ENCODE measurements around the gene OR1N2. TPM values are rescaled to one million over a fixed set of nuclear protein-coding genes. Genes with fewer than 3 reads are reported as not detected.

The OR1N2 gene
- total RNA-seq, 1 experiment from 2014 or later: not detected

GRCh38 chr9:122510502-122510901 is 42.4 kb upstream of the OR1N2 start, which contains the start of gene OR1J2:
Gene OR1J2 (plus strand): TSS chr9:122510802. CDS start chr9:122510802, 0 bp downstream.
- no peak within 1 kb of the TSS for H2BK5ac ChIP-seq (ENCODE audit: insufficient read length, low read length)
- no peak for TF ChIP-seq CTCF (conservative IDR thresholded peaks at IDR 0.05)
- H3K79me2 ChIP-seq (ENCODE audit: insufficient read depth, low read length): no peaks in the 10 kb centered on the region
- no peaks in the 10 kb centered on the region for H4K20me1 ChIP-seq (ENCODE audit: control insufficient read depth, insufficient read depth, insufficient read length)
- peaks cover 49 to 70% of the 10 kb centered on the region in 2 experiments for H3K9me3 Mint-ChIP-seq
- no peak within 1 kb of the TSS for H2BK20ac ChIP-seq (ENCODE audit: low read depth, low read length, poor library complexity, severe bottlenecking)
- no peak within 1 kb of the TSS for H3K4me3 Mint-ChIP-seq
- no peak within 1 kb of the TSS for H3K23ac ChIP-seq (ENCODE audit: insufficient read length, low read depth, low read length)
- peaks cover 36% of the 10 kb centered on the region for H3K9me3 ChIP-seq (ENCODE audit: control insufficient read depth, low read depth, low read length)
- H3K79me1 ChIP-seq (ENCODE audit: insufficient read depth, low read depth, low read length, poor library complexity, severe bottlenecking): no peaks in the 10 kb centered on the region
- no peak within 1 kb of the TSS for H3K14ac ChIP-seq (ENCODE audit: insufficient read depth, low read length)
- no peak within 1 kb of the TSS for H2BK15ac ChIP-seq (ENCODE audit: low read depth, low read length)
- DNase-seq: no peak
- H2BK12ac ChIP-seq (ENCODE audit: insufficient read length, low read depth, low read length): no peak within 1 kb of the TSS
- H3K4me2 ChIP-seq (ENCODE audit: insufficient read depth, insufficient read length, low read length): no peak within 1 kb of the TSS
- no peak within 1 kb of the TSS for H3T11ph ChIP-seq (ENCODE audit: low read length)
- no peak within 1 kb of the TSS for H3K9ac ChIP-seq (ENCODE audit: extremely low read depth, insufficient read length, low read length)
- no peak within 1 kb of the TSS for H2AFZ ChIP-seq (ENCODE audit: low read length)
- no CpG with 5 or more reads among the region's 6 CpGs for WGBS (ENCODE audit: extremely low coverage, insufficient read length, low lambda C conversion rate)
- H3K27me3 Mint-ChIP-seq (ENCODE audit: low read depth): no peaks in the 10 kb centered on the region; the same call in 1 of the 2 replicates
- H4K5ac ChIP-seq (ENCODE audit: insufficient read length, low read depth, low read length): no peak within 1 kb of the TSS
- H3K4ac ChIP-seq (ENCODE audit: low read depth, low read length): no peak within 1 kb of the TSS
- H3K4me1 Mint-ChIP-seq: no peaks in the 10 kb centered on the region
- no peaks in the 10 kb centered on the region for H3K23me2 ChIP-seq (ENCODE audit: insufficient read length, low read depth, low read length, poor library complexity, severe bottlenecking)
- no peak within 1 kb of the TSS for H2AK5ac ChIP-seq (ENCODE audit: insufficient read length, low read length)
- no peak within 1 kb of the TSS for H4K91ac ChIP-seq (ENCODE audit: insufficient read length, low read depth, low read length)
- no peak within 1 kb of the TSS for H3K27ac Mint-ChIP-seq
- peaks cover 0 to 8% (median 0%) of the 10 kb centered on the region in 3 experiments; a peak in 2 of 7 replicates for H3K36me3 Mint-ChIP-seq (ENCODE audit: insufficient read depth in 1 of 3, low read depth in 3 of 3)
- H4K8ac ChIP-seq (replicated peaks; ENCODE audit: insufficient read length, low read depth, low read length): no peak within 1 kb of the TSS
- H3K4me1 ChIP-seq (ENCODE audit: insufficient read depth, low read length): no peaks in the 10 kb centered on the region
- H3K27ac ChIP-seq (ENCODE audit: insufficient read length, low read depth, low read length): no peak within 1 kb of the TSS
- H3K18ac ChIP-seq (ENCODE audit: insufficient read length, low read depth, low read length): no peak within 1 kb of the TSS
- no peak within 1 kb of the TSS for H2BK120ac ChIP-seq (ENCODE audit: low read depth, low read length, poor library complexity, severe bottlenecking)
- H3K27me3 ChIP-seq (ENCODE audit: insufficient read depth, low read length): no peaks in the 10 kb centered on the region
- H3K56ac ChIP-seq (ENCODE audit: insufficient read length, low read depth, low read length): no peak within 1 kb of the TSS

Measured in H9 (cell line).